Hematopoietic multipotent progenitor cell treated with erythropoietin and hydrocortisone succinate and interleukin-3 and kit ligand, for 8 days (in vitro differentiated cells): ENCODE data around the gene DPYD.

Experiments
- DNase-seq: peaks from one replicate; pipeline ENCODE4 v3.0.0-alpha.2; 2015

Gene DPYD

GRCh38 chr1:97174039-97174704 is 746.7 kb downstream of the DPYD start:
- no peak for DNase-seq

- DNase-seq = no peak
Observed at GRCh38 chr1:97170300-97170699, 750.5 kb downstream of the DPYD start.

GRCh38 chr1:97168056-97168455 is 752.8 kb downstream of the DPYD start:
- no peak for DNase-seq

GRCh38 chr1:97167246-97167645 is 753.6 kb downstream of the DPYD start:
- no peak for DNase-seq

- no peak for DNase-seq
Observed at GRCh38 chr1:97166626-97167025, 754.2 kb downstream of the DPYD start.

GRCh38 chr1:97164276-97164639 is 756.6 kb downstream of the DPYD start:
- DNase-seq = no peak

- DNase-seq = no peak
Observed at GRCh38 chr1:97163591-97164275, 757.1 kb downstream of the DPYD start.

- DNase-seq = peak; percentile 74
Observed at GRCh38 chr1:97160818-97161217, 760.0 kb downstream of the DPYD start.

- DNase-seq = no peak
Observed at GRCh38 chr1:97159342-97159741, 761.5 kb downstream of the DPYD start.

GRCh38 chr1:97158691-97159096 is 762.1 kb downstream of the DPYD start:
- DNase-seq = no peak

- DNase-seq = no peak
Observed at GRCh38 chr1:97157991-97158390, 762.8 kb downstream of the DPYD start.

GRCh38 chr1:97151651-97152050 is 769.2 kb downstream of the DPYD start:
- no peak for DNase-seq

GRCh38 chr1:97145321-97145956 is 775.4 kb downstream of the DPYD start:
- no peak for DNase-seq

GRCh38 chr1:97144527-97144926 is 776.3 kb downstream of the DPYD start:
- no peak for DNase-seq

GRCh38 chr1:97143236-97143882 is 777.5 kb downstream of the DPYD start:
- DNase-seq = no peak

GRCh38 chr1:97140611-97141010 is 780.2 kb downstream of the DPYD start:
- no peak for DNase-seq

GRCh38 chr1:97139512-97139911 is 781.3 kb downstream of the DPYD start:
- DNase-seq = no peak

GRCh38 chr1:97138515-97139032 is 782.3 kb downstream of the DPYD start:
- DNase-seq = no peak

GRCh38 chr1:97137862-97138514 is 782.8 kb downstream of the DPYD start:
- peak; percentile 51 for DNase-seq

GRCh38 chr1:97136996-97137395 is 783.8 kb downstream of the DPYD start:
- DNase-seq = no peak

- no peak for DNase-seq
Observed at GRCh38 chr1:97135972-97136371, 784.9 kb downstream of the DPYD start.

- no peak for DNase-seq
Observed at GRCh38 chr1:97128426-97128825, 792.4 kb downstream of the DPYD start.
